K562 (cell line): ENCODE measurements around the gene TRNAU1AP. TPM values are rescaled to one million over a fixed set of nuclear protein-coding genes. Genes with fewer than 3 reads are reported as not detected.

Source experiments
- CAMTA2 ChIP-seq: fragments of 250-450 bp; sonication (Bioruptor Pico); conservative IDR thresholded peaks from 2 replicates; pipeline ENCODE4 v1.5.1; 2022
- CBX1 ChIP-seq: sonication (generic); IDR thresholded peaks from 2 replicates; pipeline ENCODE4 v1.6.1; 2016; ENCODE audit warnings: antibody characterized with exemption, low read depth, mild to moderate bottlenecking
- CREB3 ChIP-seq: fragments of 450-650 bp; conservative IDR thresholded peaks from 2 replicates; pipeline ENCODE4 v1.6.1; 2016; ENCODE audit warnings: missing genetic modification characterization, low read depth, mild to moderate bottlenecking, missing compliant biosample characterization, moderate library complexity
- DIDO1 ChIP-seq: fragments of 450-650 bp; IDR thresholded peaks from 2 replicates; pipeline ENCODE4 v1.6.1; 2016; ENCODE audit warnings: low read depth, missing biosample characterization, missing genetic modification characterization
- FOXK2 ChIP-seq, 2 experiments: fragments of 450-650 bp; IDR thresholded peaks in 1 of 2; conservative IDR thresholded peaks in 1 of 2; 2 replicates each; pipeline ENCODE4 v1.6.1; 2016; ENCODE audit warnings: low read depth in 2 of 2, mild to moderate bottlenecking in 1 of 2
- HBP1 ChIP-seq: fragments of 450-650 bp; formaldehyde crosslinking; IDR thresholded peaks from 2 replicates; pipeline ENCODE4 v1.4.0; 2022; ENCODE audit warnings: missing genetic modification characterization
- HDAC3 ChIP-seq: fragments of 450-650 bp; IDR thresholded peaks from 2 replicates; pipeline ENCODE4 v1.6.1; 2018; ENCODE audit warnings: borderline replicate concordance, mild to moderate bottlenecking, moderate library complexity; ENCODE audit not compliant: partially characterized antibody
- HDAC6 ChIP-seq: IDR thresholded peaks from 2 replicates; pipeline ENCODE4 v1.6.1; 2012; ENCODE audit warnings: low read depth, mild to moderate bottlenecking, control low read depth, inconsistent platforms, low read length, moderate library complexity
- MITF ChIP-seq: IDR thresholded peaks from 2 replicates; pipeline ENCODE4 v1.6.1; 2014; ENCODE audit warnings: antibody characterized with exemption
- ZFPM2 ChIP-seq: fragments of 250-450 bp; sonication (Bioruptor Pico); IDR thresholded peaks from 2 replicates; pipeline ENCODE4 v1.5.1; 2022; ENCODE audit warnings: mild to moderate bottlenecking
- ZNF175 ChIP-seq: fragments of 200-800 bp; sonication (Bioruptor generic); IDR thresholded peaks from 2 replicates; pipeline ENCODE4 v1.6.1; 2016; ENCODE audit warnings: low read depth, mild to moderate bottlenecking, missing genetic modification characterization, missing compliant biosample characterization
- ZNF224 ChIP-seq: sonication (generic); formaldehyde crosslinking; IDR thresholded peaks from 2 replicates; pipeline ENCODE4 v1.8.0; 2022; ENCODE audit warnings: mild to moderate bottlenecking, missing genetic modification reagents
- ZNF668 ChIP-seq: fragments of 250-450 bp; sonication (Bioruptor Pico); IDR thresholded peaks from 2 replicates; pipeline ENCODE4 v1.8.0; 2022; ENCODE audit warnings: mild to moderate bottlenecking, inconsistent platforms
- polyA plus RNA-seq, 8 experiments: library from polyadenylated mRNA; depleted of rRNA in 4 of 8; stranded (reverse) in 5 of 8; unstranded in 3 of 8; fragments of >200 nt; fragmentation: Nextera tagmentation in 2 of 8; fragmentation: Illumina TruSeq in 1 of 8; extraction: Ambion mirVana in 2 of 8; extraction: Trizol in 1 of 8; gene quantifications; 2 replicates each; pipeline versions ENCODE4 v1.2.1 to v1.2.3, GENCODE V29; 2011 to 2014; ENCODE audit warnings: inconsistent platforms in 1 of 8, missing spikeins in 1 of 8
- total RNA-seq, 7 experiments: library from RNA; depleted of rRNA in 6 of 7; stranded (reverse); fragments of >200 nt in 6 of 7; fragmentation: Illumina TruSeq in 2 of 7; extraction: Trizol in 2 of 7; gene quantifications; 2 replicates each; pipeline versions ENCODE4 v1.2.1 to v1.2.3, GENCODE V29; 2011 to 2021; ENCODE audit warnings: low replicate concordance in 1 of 7
- TF ChIP-seq, protein P1 (sequence below), 2 experiments: fragments of 250-450 bp in 1 of 2; fragments of 450-650 bp in 1 of 2; sonication (Bioruptor Pico) in 1 of 2; IDR thresholded peaks; 2 replicates each; pipeline versions ENCODE4 v1.6.1 to v1.8.0; 2016 to 2021; ENCODE audit warnings: mild to moderate bottlenecking in 2 of 2, moderate library complexity in 2 of 2, missing compliant biosample characterization in 1 of 2, missing genetic modification characterization in 1 of 2
- TF ChIP-seq, protein P2 (sequence below), 2 experiments: fragments of 450-650 bp; IDR thresholded peaks; 2 replicates each; pipeline ENCODE4 v1.6.1; 2018; ENCODE audit warnings: mild to moderate bottlenecking in 2 of 2, low read depth in 1 of 2; ENCODE audit not compliant: partially characterized antibody in 2 of 2

TRNAU1AP gene
- total and polyA plus RNA-seq, 9 of the 15 experiments (the other 6 are each of a cell fraction or from before 2014, with no cell fraction given), result 34.9 to 110 (median 46.3) TPM

GRCh38 chr1:28505406-28506187 lies 47.3 kb upstream of the TRNAU1AP start, which contains the start of gene RCC1 (continued):
- no peak for TF ChIP-seq CREB3 (tag)
- TF ChIP-seq, protein P1, sequence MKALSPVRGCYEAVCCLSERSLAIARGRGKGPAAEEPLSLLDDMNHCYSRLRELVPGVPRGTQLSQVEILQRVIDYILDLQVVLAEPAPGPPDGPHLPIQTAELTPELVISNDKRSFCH (CRISPR knock-in tag; IDR thresholded peaks at IDR 0.05), result no peak
- TF ChIP-seq, protein P1 (tag; IDR thresholded peaks at IDR 0.05), result no peak; the same call in 1 of the 2 replicates
- TF ChIP-seq ZNF175 (CRISPR knock-in tag), result no peak
- TF ChIP-seq DIDO1, result peak; percentile 50; the same call in 1 of the 2 replicates
- no peak for TF ChIP-seq CAMTA2
- TF ChIP-seq ZNF224 (CRISPR knock-in tag), result peak; percentile 52; the same call in 1 of the 2 replicates
- TF ChIP-seq HDAC3, result peak; percentile 49
- peak; percentile 90 for TF ChIP-seq CBX1
- peak in 1 of 2 experiments; percentile 63; a peak in 3 of 4 replicates for TF ChIP-seq FOXK2 (conservative IDR thresholded peaks at IDR 0.05 in 1 of 2, IDR thresholded peaks at IDR 0.05 in 1 of 2; ENCODE audit: low read depth in 2 of 2)
- no peak for TF ChIP-seq HBP1
- no peak for TF ChIP-seq MITF
- TF ChIP-seq HDAC6, result no peak
- TF ChIP-seq ZNF668 (CRISPR knock-in tag), result no peak
- TF ChIP-seq, protein P2, sequence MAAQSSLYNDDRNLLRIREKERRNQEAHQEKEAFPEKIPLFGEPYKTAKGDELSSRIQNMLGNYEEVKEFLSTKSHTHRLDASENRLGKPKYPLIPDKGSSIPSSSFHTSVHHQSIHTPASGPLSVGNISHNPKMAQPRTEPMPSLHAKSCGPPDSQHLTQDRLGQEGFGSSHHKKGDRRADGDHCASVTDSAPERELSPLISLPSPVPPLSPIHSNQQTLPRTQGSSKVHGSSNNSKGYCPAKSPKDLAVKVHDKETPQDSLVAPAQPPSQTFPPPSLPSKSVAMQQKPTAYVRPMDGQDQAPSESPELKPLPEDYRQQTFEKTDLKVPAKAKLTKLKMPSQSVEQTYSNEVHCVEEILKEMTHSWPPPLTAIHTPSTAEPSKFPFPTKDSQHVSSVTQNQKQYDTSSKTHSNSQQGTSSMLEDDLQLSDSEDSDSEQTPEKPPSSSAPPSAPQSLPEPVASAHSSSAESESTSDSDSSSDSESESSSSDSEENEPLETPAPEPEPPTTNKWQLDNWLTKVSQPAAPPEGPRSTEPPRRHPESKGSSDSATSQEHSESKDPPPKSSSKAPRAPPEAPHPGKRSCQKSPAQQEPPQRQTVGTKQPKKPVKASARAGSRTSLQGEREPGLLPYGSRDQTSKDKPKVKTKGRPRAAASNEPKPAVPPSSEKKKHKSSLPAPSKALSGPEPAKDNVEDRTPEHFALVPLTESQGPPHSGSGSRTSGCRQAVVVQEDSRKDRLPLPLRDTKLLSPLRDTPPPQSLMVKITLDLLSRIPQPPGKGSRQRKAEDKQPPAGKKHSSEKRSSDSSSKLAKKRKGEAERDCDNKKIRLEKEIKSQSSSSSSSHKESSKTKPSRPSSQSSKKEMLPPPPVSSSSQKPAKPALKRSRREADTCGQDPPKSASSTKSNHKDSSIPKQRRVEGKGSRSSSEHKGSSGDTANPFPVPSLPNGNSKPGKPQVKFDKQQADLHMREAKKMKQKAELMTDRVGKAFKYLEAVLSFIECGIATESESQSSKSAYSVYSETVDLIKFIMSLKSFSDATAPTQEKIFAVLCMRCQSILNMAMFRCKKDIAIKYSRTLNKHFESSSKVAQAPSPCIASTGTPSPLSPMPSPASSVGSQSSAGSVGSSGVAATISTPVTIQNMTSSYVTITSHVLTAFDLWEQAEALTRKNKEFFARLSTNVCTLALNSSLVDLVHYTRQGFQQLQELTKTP (IDR thresholded peaks at IDR 0.05; ENCODE audit: low read depth in 1 of 2, partially characterized antibody in 2 of 2), result peak in 1 of 2 experiments; percentile 97
- TF ChIP-seq ZFPM2 (CRISPR knock-in tag), result no peak
